ENCODE measurements around the gene MRPL23. TPM values are rescaled to one million over a fixed set of nuclear protein-coding genes. Genes with fewer than 3 reads are reported as not detected.

Gene MRPL23
- total RNA-seq, 2 experiments from 2014 or later, result 31.1 to 38.3 TPM

GRCh38 chr11:2004466-2004865, 57.3 kb downstream of the MRPL23 start:
- no peak overlapping the region for H3K27ac ChIP-seq (ENCODE audit: low read depth in 1 of 2, low read length in 2 of 2)
- no peaks in the 10 kb centered on the region for H3K27me3 Mint-ChIP-seq
- H3K4me3 Mint-ChIP-seq, result no peak overlapping the region
- no peak overlapping the region for H3K27ac Mint-ChIP-seq
- no peaks in the 10 kb centered on the region for H3K4me1 Mint-ChIP-seq (ENCODE audit: low read depth)
- H3K9me3 ChIP-seq (ENCODE audit: control insufficient read depth in 1 of 2, insufficient read depth in 1 of 2, low read length in 2 of 2), result no peaks in the 10 kb centered on the region
- no peak overlapping the region for H3K4me3 ChIP-seq (ENCODE audit: low read length)
- no peaks in the 10 kb centered on the region for H3K36me3 Mint-ChIP-seq (ENCODE audit: low read depth)
- TF ChIP-seq, protein P1, sequence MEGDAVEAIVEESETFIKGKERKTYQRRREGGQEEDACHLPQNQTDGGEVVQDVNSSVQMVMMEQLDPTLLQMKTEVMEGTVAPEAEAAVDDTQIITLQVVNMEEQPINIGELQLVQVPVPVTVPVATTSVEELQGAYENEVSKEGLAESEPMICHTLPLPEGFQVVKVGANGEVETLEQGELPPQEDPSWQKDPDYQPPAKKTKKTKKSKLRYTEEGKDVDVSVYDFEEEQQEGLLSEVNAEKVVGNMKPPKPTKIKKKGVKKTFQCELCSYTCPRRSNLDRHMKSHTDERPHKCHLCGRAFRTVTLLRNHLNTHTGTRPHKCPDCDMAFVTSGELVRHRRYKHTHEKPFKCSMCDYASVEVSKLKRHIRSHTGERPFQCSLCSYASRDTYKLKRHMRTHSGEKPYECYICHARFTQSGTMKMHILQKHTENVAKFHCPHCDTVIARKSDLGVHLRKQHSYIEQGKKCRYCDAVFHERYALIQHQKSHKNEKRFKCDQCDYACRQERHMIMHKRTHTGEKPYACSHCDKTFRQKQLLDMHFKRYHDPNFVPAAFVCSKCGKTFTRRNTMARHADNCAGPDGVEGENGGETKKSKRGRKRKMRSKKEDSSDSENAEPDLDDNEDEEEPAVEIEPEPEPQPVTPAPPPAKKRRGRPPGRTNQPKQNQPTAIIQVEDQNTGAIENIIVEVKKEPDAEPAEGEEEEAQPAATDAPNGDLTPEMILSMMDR (IDR thresholded peaks at IDR 0.05), result no peak
- intact Hi-C loops (cut with DNase I, micrococcal nuclease), result no loop called here
- CTCF ChIA-PET, result no interaction called here
- H3K9me3 Mint-ChIP-seq, result no peaks in the 10 kb centered on the region
- no peaks in the 10 kb centered on the region for H3K4me1 ChIP-seq (ENCODE audit: insufficient read depth, low read length)
- DNase-seq (no peak), ATAC-seq (ENCODE audit: poor library complexity) (no peak)
- H3K27me3 ChIP-seq (ENCODE audit: control insufficient read depth in 1 of 2, insufficient read depth in 2 of 2, low read length in 2 of 2), result no peaks in the 10 kb centered on the region
- POLR2A ChIA-PET, result no interaction called here
- H3K36me3 ChIP-seq (ENCODE audit: insufficient read depth, low read length), result no peaks in the 10 kb centered on the region

Other genes starting within 250 kb of the MRPL23 start
- 1 to 10 TPM; 1.7 TPM for gene IFITM10, start 196.7 kb upstream of the MRPL23 start, total RNA-seq
- gene CTSD, start 183.4 kb upstream of the MRPL23 start, total RNA-seq, result 10 to 100 TPM; 63.3 to 71.3 TPM
- not detected for gene SYT8, start 112.3 kb upstream of the MRPL23 start, total RNA-seq
- under 1 TPM in 1 of 2 experiments, not detected in 1; 0.50 TPM for gene TNNI2, start 108.4 kb upstream of the MRPL23 start, total RNA-seq
- 100 to 1,000 TPM; 228 to 232 TPM for gene LSP1, start 94.2 kb upstream of the MRPL23 start, total RNA-seq
- gene PRR33, start 55.4 kb upstream of the MRPL23 start, total RNA-seq, result not detected
- gene TNNT3, start 27.6 kb upstream of the MRPL23 start, total RNA-seq, result 10 to 100 TPM; 19.1 to 21.9 TPM
- gene H19, start 50.5 kb downstream of the MRPL23 start, total RNA-seq, result not detected
- not detected for gene IGF2, start 192.1 kb downstream of the MRPL23 start, total RNA-seq
- gene INS, start 213.9 kb downstream of the MRPL23 start, total RNA-seq, result not detected
- gene TH, start 224.5 kb downstream of the MRPL23 start, total RNA-seq, result not detected